Left lung (tissue), 10 donors: ENCODE data around the gene MAB21L3. TPM values are rescaled to one million over a fixed set of nuclear protein-coding genes. Genes with fewer than 3 reads are reported as not detected.

Source experiments
- ATAC-seq: fragments of 200-7000 bp; cut with Tn5 transposase; one replicate; pipeline ENCODE4 v1.9.1; 2020; ENCODE audit warnings: moderate library complexity
- DNase-seq, 4 donors: peaks; one replicate each; pipeline ENCODE4 v3.0.0-alpha.2; 2013 to 2020
- H3K27ac ChIP-seq, 2 donors: fragments of 200-600 bp; sonication (generic) in 1 of 2; one replicate each; pipeline versions ENCODE4 v1.5.0 to v1.8.0; 2020 to 2021
- H3K27me3 ChIP-seq, 2 donors: fragments of 200-600 bp; sonication (generic) in 1 of 2; one replicate each; pipeline versions ENCODE4 v1.5.0 to v1.8.0; 2020 to 2021
- H3K36me3 ChIP-seq, 2 donors: fragments of 200-600 bp; sonication (generic) in 1 of 2; one replicate each; pipeline versions ENCODE4 v1.5.0 to v1.8.0; 2020 to 2021
- H3K4me1 ChIP-seq, 2 donors: fragments of 200-600 bp; one replicate each; pipeline ENCODE4 v1.8.0; 2021
- H3K4me3 ChIP-seq, 2 donors: fragments of 200-600 bp; sonication (generic) in 1 of 2; one replicate each; pipeline versions ENCODE4 v1.5.0 to v1.8.0; 2020 to 2021; ENCODE audit warnings: mild to moderate bottlenecking in 1 of 2
- H3K9me3 ChIP-seq, 2 donors: fragments of 200-600 bp; sonication (generic) in 1 of 2; one replicate each; pipeline versions ENCODE4 v1.5.0 to v1.8.0; 2020 to 2021
- intact Hi-C, 2 donors: fragments of 100-400 bp; cut with DNase I; formaldehyde crosslinking; loops; one replicate each; pipeline versions ENCODE4 v1.11.2 to v1.14.2; 2022
- polyA plus RNA-seq, 6 donors: library from polyadenylated mRNA; unstranded; fragments of 120-200 nt; gene quantifications; one replicate each; pipeline ENCODE4 v1.2.1, GENCODE V29; 2013; ENCODE audit not compliant: insufficient read length in 6 of 6
- total RNA-seq, 2 donors: library from RNA; stranded (reverse); fragmentation: NEBNext Ultra II Directional; extraction: Animal tissue kit (Norgen Biotek cat#: 25700); gene quantifications; one replicate each; pipeline ENCODE4 v1.2.1, GENCODE V29; 2021
- TF ChIP-seq, protein P1 (sequence below), 2 donors: fragments of 200-600 bp; sonication (generic) in 1 of 2; IDR thresholded peaks; one replicate each; pipeline versions ENCODE4 v1.5.0 to v1.8.0; 2021; ENCODE audit warnings: antibody characterized with exemption in 2 of 2
- donor health status: DM: no; HTN: yes; CAD: no.
- donor health status: DM: no; HTN: no; CAD: no.

MAB21L3 gene
- total and polyA plus RNA-seq, 8 donors, result 0.06 to 1.3 (median 0.17) TPM; not detected in 4

DNA sequence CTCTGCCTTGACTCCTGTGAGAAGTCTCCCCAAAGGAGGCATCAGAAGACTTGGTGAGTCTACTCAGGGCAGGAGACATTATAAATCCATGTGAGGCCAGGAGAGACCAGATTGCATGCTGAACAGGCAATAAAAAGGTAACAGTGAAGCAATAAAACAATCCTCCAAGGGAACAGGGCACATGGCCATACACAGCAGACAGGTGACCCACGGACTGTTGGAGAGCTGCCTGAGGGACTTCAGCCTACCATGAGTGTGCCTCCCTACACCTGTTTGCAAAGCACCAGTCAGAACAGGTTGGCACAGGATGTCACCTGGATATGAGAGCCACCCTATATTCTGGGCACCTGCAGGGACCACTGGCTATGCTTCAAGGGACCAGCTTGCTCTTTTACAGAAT is 67.6 kb downstream of the MAB21L3 start:
- intact Hi-C loops, result no loop called here
- Histone ChIP-seq H3K4me1 (no peaks in the 10 kb centered on the region), H3K27ac (no peak overlapping the region), H3K27me3 (no peaks in the 10 kb centered on the region), H3K4me3 (no peak overlapping the region), H3K36me3 (no peaks in the 10 kb centered on the region), H3K9me3 (no peaks in the 10 kb centered on the region)
- ATAC-seq (peak; percentile 27), DNase-seq (no peak)
- TF ChIP-seq, protein P1, sequence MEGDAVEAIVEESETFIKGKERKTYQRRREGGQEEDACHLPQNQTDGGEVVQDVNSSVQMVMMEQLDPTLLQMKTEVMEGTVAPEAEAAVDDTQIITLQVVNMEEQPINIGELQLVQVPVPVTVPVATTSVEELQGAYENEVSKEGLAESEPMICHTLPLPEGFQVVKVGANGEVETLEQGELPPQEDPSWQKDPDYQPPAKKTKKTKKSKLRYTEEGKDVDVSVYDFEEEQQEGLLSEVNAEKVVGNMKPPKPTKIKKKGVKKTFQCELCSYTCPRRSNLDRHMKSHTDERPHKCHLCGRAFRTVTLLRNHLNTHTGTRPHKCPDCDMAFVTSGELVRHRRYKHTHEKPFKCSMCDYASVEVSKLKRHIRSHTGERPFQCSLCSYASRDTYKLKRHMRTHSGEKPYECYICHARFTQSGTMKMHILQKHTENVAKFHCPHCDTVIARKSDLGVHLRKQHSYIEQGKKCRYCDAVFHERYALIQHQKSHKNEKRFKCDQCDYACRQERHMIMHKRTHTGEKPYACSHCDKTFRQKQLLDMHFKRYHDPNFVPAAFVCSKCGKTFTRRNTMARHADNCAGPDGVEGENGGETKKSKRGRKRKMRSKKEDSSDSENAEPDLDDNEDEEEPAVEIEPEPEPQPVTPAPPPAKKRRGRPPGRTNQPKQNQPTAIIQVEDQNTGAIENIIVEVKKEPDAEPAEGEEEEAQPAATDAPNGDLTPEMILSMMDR (IDR thresholded peaks at IDR 0.05), result no peak

DNA sequence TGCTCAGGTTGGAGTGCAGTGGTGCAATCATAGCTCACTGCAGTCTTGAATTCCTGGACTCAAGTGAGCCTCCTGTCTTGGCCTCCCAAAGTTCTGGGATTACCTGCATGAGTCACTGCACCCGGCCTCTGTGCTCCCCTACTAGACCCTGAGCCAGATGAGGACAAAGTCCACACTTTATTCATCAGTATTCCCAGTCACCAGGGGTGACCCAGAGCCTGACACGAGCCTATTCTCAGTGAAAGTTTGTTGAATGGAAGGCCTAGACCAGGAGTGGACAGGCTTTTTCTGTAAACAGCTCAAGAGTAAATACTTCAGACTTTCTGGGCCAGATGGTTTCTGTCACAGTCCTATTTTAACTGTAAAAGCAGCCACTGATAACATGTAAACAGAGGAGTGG is 68.2 kb downstream of the MAB21L3 start:
- Histone ChIP-seq H3K27ac (no peak overlapping the region), H3K4me1 (no peaks in the 10 kb centered on the region), H3K4me3 (no peak overlapping the region), H3K27me3 (no peaks in the 10 kb centered on the region), H3K36me3 (no peaks in the 10 kb centered on the region), H3K9me3 (no peaks in the 10 kb centered on the region)
- intact Hi-C loops, result no loop called here
- no peak for ATAC-seq
- DNase-seq, result peak in 1 of 4 donors; percentile 52
- TF ChIP-seq, protein P1 (IDR thresholded peaks at IDR 0.05), result no peak

DNA sequence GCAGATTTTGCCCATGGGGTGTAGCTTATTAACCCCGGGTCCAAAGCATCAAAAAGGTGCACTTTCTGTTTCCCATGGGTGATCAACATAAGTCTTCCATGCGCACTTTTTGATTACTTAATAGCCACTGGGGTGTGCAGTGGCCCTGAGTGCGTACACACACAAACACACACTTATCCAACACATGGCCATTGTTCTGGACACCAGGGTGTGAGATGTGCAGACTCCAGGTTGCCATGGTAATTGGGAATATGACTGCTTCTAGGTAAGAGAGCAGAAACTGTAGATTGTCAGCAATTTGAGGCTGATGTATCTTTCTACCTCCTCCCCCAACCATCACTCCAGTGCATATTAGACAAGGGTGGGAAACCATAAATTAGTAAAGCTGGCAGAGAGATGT is 68.8 kb downstream of the MAB21L3 start:
- no peak for ATAC-seq
- TF ChIP-seq, protein P1 (IDR thresholded peaks at IDR 0.05), result no peak

DNA sequence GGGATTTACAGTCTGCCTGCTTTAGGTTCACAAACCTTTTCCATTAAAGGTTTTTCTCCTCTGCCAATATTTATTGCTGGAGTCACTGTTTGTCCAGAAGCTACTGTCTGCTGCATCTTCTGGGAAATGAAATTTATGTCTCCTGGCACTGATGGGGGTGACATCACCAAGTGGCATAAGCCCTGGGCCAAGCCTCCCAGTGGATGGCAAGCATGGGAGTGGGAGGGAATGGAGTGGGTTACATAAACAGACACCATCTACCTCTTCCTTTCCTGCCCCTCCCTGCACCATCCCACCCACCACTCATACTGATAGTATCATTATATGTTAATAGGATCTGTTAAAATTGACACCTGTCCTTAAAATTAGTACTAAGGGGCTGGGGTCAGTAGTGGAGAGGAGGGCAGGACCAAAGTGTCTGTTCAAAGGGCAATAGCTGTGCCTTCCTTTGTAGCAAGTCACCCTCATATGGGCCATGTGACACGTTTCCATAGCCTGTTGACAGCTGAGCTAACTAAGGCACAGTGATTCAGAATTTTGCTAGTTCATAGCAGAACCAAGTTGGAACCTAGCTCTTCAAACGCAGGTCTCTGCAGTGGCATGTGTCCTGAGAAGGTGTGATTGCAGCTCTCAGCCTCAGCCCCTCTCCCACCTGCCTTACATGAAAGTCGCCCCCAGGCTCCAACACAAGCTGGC is 71.0 kb downstream of the MAB21L3 start:
- H3K36me3 ChIP-seq, result no peaks in the 10 kb centered on the region
- H3K27ac ChIP-seq, result no peak overlapping the region
- H3K4me3 ChIP-seq, result no peak overlapping the region
- H3K9me3 ChIP-seq, result no peaks in the 10 kb centered on the region
- H3K4me1 ChIP-seq, result no peaks in the 10 kb centered on the region
- ATAC-seq (no peak), DNase-seq (no peak)
- H3K27me3 ChIP-seq, result no peaks in the 10 kb centered on the region
- TF ChIP-seq, protein P1 (IDR thresholded peaks at IDR 0.05), result no peak
- intact Hi-C loops, result no loop called here

More for the DNA sequence above, 68.8 kb downstream of the MAB21L3 start:
- no peak for DNase-seq
- Histone ChIP-seq H3K27me3 (no peaks in the 10 kb centered on the region), H3K9me3 (no peaks in the 10 kb centered on the region), H3K4me1 (no peaks in the 10 kb centered on the region), H3K36me3 (no peaks in the 10 kb centered on the region), H3K4me3 (no peak overlapping the region), H3K27ac (no peak overlapping the region)
- intact Hi-C loops, result no loop called here

Other genes starting within 250 kb of the MAB21L3 start
- gene SLC22A15, start 134.9 kb upstream of the MAB21L3 start, total RNA-seq, result 10 to 100 TPM; 11.2 to 23.0 TPM
- 1 to 10 TPM; 3.2 to 4.7 (median 4.0) TPM for gene SLC22A15, start 134.9 kb upstream of the MAB21L3 start, polyA plus RNA-seq